Right hindlimb (tissue), 1 donor: Measurements from ENCODE around the gene WNT7A.
"Not testable (repeated sequence)": the region's sequence is repeated elsewhere in the genome, so short reads cannot be mapped to it uniquely, and the experiment has no call there.

Experiments used
- DNase-seq: peaks from one replicate; pipeline ENCODE4 v3.0.0-alpha.2; 2018

The WNT7A gene

DNA sequence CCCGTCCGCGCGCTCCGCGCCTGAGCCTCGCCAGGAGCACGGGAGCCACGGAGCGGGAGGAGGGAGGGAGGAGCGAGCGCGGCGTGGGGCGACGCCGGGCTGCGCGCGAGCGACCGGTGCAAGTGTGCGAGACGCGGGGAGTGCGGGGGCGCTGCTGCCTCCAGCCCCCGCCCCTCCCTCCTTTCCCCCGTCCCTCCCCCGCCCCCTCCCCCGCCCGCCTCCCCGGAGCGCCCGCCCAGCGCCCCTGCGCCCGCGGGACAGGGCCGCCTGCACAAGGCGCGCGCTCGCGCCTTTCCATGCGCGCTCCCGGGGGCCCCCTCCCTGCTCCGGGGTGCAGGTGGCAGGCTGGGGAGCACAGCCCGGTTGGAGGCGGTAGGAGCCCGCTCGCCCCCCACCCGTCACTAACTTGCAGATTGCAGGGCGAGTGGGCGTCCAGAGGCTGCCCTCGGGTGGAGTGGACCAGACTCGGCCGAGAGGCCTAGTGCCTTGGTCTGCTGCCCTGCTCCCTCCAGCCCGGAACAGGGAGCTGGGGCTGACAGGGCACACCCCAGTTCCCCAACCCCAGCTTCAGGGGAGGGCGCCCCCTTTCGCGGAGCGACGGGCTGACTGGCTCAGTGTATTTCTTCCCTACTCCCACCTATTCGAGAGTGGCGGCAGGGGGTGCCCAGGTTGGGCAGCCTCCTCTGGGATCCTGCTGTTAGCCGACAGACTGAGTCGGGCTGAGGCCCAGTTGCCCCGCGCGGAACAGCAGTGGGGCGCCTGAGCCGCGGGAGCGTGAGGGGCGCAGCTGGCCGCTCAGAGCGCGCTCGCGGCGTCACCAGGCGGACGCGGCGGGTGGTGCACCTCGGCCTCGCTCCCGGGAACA, at the start of gene WNT7A:
TSS of gene WNT7A (minus strand) at position 126 of the 865 bp plus-strand sequence. CDS start 255 bp downstream, outside the sequence.
- peak; percentile 32 for DNase-seq

DNA sequence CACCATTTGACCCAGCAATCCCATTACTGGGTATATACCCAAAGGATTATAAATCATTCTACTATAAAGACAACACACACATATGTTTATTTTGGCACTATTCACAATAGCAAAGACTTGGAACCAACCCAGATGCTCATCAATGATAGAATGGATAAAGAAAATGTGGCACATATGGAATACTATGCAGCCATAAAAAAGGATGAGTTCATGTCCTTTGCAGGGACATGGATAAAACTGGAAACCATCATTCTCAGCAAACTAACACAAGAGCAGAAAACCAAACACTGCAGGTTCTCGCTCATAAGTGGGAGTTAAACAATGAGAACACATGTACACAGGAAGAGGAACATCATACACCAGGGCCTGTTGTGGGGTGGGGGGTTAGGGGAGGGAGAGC, 48.9 kb upstream of the WNT7A start:
- not testable (repeated sequence) for DNase-seq

DNA sequence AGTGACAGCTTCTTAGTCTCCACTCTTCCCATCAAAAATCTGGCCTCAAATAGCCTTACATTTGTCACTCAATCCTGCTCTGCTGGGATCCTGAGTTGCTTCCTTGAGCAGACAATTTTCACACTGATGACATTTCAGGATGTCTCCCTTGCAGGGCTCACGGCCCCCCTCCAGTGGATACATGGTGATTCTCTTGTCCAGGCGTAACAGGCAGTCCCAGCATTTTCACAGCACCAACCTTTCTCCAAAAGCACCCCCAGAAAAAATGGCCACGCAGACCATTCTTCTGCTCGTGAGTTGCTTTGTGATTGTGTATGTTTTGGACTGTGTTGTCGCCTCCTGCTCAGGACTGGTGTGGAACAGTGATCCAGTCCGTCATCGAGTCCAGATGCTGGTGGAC, 47.4 kb upstream of the WNT7A start:
- no peak for DNase-seq

DNA sequence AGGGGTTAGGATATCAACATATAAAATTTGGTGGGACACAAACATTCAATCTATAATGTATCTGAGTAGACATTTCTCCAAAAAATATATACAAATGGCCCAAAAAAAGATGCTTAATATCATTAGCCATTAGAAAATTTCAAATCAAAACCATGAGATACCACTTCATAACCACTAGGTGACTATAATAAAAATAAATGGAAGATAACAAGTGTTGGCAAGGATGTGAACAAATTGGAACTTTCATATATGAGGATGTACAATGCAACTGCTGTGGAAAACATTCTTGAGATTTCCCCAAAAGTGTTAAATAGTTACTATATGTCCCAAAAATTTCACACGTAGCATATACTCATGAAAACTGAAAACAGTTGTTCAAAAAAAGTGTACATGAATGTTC, 36.5 kb upstream of the WNT7A start:
- DNase-seq = no peak

DNA sequence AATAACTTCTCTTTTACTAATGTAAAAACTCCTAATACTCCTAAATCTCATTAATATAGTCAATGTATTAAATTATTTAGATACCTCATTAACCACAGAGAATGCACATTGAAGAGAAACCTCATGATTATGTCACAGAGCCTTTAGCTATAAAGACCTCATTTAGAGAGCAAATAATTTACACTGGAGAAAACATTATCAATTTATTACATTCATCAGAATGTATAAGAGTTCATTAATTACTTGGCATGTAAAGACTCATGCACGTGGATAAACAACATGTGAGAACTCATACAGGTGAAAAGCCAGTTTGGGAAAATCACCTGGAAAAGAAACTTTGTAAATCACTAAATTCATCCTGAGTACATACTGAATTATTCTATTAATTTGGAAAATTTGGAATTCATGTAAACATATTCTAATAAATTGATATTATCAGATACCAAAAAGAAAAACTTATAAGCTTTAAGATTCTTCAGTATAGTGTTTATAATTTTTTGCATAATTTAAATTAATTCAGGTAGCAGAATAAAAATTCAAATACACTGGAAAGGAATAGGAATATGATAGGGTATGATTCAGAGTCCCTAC, 22.9 kb upstream of the WNT7A start:
- no peak for DNase-seq

DNA sequence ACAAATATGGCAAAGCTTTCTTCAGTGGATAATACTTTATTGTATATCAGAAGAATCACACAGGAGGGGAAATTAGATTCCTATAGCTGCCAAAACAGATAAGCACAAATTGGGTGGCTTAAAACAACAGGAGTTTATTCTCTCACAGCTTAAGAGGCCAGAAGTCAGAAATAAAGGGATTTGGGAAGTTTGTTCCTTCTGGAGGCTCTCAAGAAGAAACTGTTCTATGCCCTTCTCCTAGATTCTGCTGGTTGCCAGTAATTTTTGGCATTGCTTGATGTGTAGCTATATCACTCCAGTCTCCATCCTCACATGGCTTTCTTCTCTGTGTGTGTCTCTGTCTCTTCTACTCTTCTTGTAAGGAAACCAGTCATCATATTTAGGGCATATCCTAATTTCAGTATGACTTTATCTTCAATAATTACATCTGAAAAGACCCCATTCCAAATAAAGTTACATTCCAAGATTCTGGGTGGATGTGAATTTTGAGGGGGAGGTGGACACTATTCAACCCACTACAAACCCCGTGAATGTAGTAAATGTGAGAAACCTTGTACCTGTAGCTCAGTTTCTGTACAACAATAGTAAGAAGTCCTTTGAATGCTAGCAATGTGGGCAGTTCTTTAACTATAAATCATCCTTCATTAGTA, 22.2 kb upstream of the WNT7A start:
- no peak for DNase-seq

DNA sequence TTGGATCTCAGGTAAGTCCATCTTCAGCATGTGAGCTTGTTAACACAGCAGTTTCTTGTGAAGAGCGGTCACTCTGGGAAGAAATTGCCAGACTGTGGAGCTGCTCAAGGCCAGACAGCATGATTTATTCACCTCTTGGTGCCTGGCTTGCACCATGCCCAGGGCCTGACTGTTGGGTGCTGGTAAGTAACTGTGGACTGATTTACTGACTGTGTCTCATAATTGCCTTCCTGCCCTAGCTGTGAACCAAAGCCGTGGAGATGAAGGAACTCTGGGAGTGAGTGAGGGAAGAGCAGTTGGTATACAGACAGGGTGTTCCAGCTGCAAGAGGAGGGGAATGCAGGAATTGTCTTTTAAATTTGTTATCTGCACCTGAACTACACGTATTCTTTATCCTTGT, 18.5 kb upstream of the WNT7A start:
- no peak for DNase-seq

DNA sequence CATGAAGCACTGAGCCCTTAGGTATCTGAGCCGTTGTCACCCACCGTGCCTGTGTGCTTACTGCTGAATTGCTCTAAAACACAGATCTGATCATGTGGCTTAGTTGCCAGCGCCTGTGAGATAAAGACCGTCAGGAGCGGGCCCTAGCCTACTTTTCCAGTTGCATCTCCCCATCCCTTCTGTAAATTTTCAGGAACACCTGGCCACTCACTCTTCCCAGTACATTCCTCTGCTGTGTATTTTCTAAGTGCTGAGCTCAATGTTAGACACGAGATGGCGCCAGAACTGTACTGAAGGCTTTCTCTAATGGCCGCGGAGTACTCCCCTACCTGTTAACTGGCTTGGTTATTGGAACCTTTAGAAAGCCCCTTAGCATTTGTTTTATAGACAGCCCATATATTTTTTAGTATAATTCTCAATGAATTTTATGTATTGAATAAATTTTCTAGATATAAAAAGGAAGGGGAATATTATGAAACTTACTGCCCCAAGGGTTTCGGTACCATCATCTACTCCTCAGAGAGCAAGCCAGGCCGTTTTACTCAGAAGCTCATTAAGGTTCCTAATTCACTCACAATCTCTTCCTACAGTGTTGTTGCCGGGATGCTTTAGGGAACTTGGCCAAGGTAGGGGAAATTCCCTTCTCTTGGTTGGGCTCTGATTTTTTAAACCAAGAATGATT, 16.7 kb upstream of the WNT7A start:
- DNase-seq = peak; percentile 66

DNA sequence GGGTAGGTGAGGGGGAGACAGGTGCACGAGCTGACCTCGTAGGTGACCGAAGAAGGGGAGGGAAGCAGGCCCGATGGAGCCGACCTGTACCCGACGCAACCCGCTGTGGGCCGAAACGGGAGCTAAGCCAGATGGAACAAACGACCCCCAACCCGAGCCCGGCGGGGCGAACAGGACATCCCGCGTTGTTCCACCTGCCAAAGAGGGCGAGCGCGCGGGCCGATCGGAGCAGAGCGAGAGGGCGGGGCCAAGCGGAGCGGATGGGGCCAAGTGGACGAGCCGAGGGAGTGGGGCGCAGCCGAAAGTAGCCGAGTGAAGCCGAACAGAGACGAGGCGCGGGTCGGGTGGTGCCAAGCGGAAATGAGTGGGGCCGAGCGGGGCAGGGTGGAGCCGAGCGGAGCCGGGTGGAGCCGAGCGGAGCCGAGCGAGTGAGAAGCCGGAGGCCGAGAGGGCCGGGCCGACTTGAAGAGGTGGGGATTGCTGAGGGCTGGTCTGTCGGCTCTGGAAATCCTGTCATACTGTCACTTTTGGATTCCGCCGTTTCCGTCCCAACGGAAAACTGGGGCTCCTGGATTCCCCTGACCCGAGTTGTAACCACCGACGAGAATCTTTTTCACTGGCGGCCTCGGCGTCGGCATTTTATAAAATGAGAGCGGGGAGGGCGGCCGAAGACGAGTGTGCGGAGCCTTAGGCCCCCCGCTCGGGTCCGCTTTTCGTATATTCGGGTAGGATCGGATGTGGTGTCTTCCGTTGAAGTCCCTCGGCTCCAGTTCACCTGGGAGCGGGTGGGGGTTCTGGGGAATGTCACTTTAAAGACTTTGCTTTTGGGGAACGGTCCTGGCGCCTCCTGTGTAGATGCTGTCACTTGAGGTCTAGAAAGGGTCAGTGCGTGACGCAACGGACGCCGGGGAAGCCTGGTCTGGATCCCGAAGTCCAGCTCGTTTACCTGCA, 15.6 kb upstream of the WNT7A start:
- DNase-seq = peak; percentile 96

DNA sequence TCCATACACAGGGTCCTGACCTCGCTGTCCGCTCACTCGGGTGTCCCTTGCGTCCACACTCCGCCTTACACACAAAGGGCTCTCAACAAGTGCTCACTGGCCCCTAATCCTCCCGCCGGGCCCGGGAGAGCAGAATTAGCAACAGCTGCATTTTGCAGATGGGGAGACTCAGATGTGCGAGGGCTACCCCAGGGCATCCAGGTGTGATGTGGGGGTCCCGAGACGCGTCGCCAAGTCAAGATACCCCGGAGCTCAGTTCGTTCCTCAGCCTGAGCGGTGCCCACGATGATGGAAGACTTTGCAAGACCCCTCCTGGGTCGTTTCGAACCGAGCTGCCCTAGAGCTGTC, 14.9 kb upstream of the WNT7A start:
- no peak for DNase-seq

DNA sequence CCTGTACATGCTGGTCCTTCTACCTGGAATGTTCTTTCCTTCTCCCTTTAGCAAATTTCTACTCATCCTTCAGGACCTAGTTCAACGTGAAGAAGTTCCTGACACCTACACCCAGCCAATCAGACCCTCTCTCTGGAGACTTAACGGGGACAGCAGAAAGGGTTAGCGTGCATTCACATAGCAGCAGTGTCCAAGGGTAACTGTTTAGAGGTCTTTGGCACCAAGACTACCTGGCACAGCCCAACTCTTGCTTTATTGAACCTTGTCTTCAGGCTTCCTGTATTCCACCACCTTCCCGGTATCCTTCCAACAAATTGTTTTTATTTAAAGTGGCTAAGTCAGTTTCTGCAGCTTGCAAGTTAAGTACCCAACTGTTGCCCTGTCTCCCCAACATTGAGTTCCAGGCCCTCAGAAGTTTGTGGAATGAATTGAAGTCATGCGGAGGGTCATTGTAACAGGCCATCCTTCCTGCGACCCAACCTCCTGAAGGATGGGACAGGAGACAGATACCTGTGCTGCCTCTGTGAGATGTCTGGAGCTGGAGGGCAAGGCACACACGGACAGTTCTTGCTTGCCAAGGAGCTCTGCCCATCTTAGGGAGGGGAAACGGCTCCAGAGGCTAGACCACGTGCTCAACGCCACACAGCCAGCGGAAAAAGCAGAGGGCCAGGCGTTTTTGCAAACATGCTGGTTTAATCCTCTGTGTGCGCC, 14.4 kb upstream of the WNT7A start:
- DNase-seq = no peak

DNA sequence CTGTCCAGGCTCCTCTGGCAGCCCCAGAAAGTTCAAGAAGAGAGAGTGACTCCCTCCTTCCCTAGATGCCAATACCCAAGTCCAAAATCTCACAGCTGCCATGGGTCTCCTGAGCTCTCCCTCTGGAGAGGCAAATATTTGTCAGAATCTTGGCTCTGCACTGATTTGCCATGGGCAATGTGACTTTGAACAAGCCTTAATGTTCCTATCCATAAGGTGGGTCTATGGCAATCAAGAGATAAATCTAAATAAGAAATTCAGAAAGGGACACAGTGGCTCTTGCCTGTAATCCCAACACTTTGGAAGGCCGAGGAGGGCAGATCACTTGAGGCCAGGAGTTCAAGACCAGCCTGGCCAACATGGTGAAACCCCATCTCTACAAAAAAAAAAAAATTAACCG, 12.4 kb upstream of the WNT7A start:
- DNase-seq = no peak

DNA sequence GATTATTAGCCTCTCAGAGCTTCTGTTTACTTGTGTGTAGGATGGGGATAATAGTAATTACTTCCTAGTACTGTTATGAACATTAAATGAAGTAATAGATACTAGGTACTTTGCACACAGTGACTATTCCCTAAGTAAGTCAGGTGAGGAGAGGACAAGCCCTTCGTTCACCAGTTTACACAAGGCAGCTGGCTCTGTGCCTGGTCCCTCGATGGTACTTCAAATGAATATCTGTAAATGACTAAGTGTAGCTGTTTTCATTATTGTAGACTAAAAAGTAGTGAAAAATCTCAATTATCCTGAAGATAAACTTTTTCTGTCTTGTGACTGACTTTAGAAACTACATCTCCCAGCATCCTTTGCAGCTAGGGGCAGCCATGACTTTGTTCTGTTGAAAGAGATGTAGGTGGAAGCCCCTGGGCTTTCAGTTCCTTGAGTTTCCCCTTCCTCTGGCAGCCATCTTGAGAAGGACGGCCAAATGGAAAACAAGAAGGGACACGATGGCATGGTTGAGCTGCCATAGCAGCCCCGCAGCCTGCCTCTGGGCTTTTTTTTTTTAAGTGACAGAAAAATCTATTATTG, 11.7 kb upstream of the WNT7A start:
- no peak for DNase-seq

DNA sequence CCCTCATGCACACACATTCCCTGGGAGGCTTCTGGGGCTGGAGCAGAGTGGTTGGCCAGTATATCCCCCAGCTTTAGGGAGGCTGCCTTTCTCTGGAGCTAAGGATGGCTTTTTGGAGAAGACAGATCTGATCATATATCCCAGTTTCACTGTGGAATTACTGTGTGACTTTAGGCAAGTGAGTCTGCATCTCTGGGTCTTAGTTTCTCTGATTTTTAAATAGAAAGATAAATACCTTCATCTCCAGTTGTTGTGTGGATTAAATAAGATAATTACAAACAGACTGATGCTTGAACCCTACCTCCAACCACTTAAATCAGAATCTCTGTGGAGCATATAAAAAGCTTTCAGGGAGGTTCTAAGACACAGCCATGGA, 11.1 kb upstream of the WNT7A start:
- DNase-seq = no peak

DNA sequence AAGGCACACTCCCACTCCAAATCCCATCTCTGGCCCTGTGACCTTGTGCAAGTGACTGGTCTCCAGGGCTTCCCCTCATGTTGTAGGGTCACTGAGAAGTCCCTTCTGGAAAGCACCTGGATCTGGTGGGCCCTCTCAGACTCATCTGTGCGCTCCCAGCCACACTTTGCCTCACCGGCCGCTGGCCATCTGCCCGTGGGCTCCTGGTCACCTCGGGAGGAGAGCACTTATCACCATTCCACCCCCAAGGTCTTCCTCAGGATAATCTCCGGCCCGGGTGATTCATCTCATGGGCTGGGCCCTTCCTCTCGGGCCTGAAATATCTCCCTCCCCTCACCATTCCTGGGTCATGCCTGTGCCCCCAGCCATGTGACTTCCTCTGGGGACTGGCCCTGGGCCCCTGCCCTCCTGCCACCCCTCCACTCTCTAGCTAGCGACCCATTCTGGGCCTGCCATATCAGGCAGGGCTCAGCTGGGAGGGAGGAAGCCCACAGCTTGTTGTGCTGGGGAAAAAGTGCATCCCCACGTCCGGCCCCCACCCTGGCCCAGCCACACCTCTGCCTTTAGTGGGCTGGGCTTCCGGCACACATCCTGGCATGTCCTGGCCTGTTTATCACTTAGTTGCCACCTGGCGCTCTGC, 10.6 kb upstream of the WNT7A start:
- no peak for DNase-seq

DNA sequence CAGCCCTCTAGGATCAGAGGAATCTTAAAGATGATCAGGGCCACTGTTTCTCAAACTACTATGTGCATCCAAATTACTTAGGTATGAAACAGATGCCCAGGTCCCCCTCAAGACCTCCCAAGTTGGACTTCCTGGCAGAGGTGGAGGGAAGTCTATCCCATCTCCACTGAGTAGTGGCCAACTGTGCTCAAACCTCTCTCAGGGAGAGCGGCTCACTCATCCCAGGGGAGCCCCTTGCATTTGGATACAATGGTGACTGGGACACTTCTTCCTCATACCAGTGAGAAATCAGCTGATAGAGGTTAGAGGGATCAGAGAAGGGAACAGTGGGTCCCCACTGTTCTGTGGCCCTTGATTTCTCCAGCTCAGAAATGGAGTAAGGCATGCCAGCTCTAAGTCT, 8.7 kb upstream of the WNT7A start:
- no peak for DNase-seq

DNA sequence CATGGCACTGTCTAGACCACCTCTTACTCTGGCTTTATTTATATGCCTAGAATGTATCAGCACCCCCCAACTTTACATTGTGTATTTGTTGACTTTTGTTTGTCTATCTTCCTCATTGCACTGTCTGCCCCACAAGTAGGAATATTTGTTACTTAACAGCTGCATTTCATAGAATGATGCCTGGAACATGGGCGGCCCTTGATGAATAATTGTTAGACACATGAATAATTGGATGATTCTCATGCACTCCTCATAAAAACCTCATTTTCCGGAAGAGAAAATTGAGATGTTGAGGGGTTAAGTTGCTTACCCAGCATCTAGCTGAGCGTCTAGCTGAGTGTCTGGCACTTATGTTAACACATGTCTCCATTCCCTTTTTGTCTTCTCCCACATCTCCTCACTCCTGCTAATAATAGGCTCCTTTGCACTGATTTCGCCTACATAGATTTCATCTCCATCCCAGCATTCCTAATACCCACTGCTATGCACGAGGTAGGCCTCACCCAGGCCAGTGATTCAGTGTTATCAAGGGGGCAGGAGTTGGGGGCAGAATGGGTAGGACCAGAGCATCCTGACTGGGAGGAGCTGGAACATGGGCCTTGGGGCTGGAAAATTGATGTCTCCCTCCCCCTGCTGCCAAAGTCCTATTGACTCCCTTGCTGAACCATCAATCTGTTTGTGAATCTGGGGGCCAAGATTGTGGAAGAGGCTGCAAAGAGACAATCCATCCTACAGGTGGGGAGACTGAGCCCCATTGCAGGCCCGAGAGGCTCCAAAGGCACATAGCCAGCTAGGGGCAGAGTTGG, 7.8 kb upstream of the WNT7A start:
- no peak for DNase-seq

DNA sequence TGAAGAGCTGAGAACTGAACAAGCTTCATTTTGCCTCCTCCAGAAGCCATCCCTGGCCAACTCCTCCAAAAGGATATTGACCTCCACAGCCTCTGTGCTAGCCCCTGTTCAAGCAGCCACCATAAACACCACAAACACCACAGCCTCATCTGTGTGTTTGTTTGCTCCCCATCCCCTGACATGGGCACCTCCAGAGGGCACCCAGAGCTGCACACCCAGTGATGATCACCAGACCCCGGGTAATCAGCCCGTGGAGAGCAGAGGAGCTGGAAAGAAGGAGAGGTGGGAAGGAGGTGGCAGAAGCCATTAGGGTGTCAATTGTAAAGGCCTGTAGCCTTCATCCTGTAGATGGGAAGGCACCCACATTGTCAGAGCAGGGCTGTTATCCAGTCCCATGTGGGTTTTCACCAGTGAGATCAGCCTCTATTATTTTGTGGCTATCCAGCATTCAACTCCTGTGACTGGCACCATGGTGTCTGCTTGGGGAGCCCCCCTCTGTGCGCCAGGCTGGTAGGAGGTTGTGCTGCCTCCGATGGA, 6.8 kb upstream of the WNT7A start:
- DNase-seq = no peak

DNA sequence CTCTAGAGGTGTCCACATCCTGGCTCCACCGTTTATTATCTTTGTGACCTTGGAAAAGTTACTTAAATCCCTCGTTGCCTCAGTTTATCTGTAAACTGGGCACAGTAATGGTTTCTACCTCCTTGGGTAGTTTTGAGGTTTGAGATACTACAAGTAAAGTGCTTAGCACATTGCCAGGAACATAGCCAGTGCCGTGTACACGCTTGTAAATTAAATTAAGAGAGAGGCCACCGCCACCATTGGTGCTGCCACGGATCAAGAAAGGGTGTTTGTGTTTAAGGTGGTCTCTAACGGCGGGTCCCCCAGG, 5.8 kb upstream of the WNT7A start:
- DNase-seq = no peak
